ENCODE measurements around the gene DPF3.

DPF3 gene

GRCh38 chr14:72863216-72864006 is 30.5 kb downstream of the DPF3 start:
- TF ChIP-seq CTCF (IDR thresholded peaks at IDR 0.05; ENCODE audit: low read depth, low read length, missing control alignments) = no peak

DNA sequence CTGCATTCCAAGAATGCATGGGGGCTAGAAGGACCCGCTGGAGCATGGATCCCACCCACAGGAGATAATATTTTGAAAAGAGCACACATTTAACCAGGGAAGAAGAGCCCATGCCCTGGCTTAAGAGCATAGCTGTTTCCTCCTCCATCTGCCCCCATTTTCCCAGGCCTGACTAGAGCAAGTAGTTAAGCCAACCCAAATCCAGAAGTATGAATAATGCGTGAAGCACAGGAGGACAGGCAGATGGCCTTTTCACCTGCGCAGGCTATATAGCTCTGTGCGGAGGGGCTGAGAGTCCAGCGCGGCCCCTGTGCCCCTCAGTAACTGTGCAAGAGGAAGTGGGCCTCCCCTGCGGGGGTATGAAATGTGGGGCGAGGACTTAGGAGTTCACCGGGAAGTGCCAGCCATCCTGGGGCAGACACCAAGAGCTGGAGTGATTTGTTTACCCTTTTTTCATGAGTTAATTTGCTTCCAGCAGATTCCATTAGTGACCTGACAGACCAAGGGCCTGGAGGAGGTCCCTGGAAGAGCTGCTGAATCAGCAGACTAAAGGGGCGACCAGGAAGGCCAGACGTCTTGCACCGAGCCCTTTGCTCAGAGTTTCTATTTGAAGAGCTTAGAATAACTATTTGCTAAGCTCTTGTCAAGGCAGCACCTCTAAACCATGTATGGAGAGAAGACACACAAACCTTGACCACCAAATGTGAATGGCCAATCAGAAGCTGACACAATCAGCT is 37.2 kb downstream of the DPF3 start:
- TF ChIP-seq CTCF (IDR thresholded peaks at IDR 0.05; ENCODE audit: low read depth, low read length, missing control alignments) = no peak
- H3K4me3 ChIP-seq (ENCODE audit: low read depth, low read length) = no peak overlapping the region
- DNase-seq (ENCODE audit: low read depth) = no peak

More at GRCh38 chr14:72863216-72864006, 30.5 kb downstream of the DPF3 start:
- DNase-seq (ENCODE audit: low read depth) = peak; percentile 34
- no peak overlapping the region for H3K4me3 ChIP-seq (ENCODE audit: low read depth, low read length)

DNA sequence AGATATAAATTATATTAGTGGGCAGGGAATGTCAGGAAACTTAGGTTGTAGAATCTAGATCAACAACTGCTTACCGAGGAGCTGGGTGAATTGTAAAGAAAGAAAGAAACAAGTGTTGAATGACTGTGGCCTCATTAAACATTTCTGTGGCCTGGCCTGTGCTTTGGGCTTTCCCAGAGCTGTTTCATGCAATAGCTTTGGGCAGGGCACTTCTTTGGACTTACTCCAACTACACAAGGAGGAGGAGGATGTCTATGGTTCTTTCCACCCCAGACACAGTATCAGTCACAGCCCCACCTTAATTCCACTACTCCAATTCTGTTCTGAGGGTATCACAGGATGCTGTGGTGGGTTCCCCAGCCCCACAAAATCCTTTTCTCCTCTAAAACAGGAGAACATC is 38.0 kb downstream of the DPF3 start:
- no peak overlapping the region for H3K4me3 ChIP-seq (ENCODE audit: low read depth, low read length)
- no peak for DNase-seq (ENCODE audit: low read depth)
- no peak for TF ChIP-seq CTCF (IDR thresholded peaks at IDR 0.05; ENCODE audit: low read depth, low read length, missing control alignments)

DNA sequence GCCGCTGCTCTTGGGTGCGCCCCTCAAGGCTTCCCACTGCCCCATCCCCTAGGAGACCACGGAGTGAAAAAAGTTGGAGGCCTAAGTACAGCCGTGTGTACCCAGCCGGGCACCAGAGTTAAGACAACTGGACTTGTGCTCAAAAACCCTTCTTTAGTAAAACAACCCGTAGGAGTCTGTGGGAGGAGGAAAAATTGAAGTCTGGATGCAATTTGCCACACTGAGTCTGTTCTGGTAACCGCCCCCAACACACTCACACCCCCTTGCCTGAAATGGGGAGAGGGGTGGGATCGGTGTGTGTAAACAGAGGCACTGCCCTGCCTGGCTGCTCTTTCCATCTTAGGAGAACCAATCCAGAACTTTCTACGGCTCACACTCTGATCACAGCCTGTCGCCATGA is 41.7 kb downstream of the DPF3 start:
- DNase-seq (ENCODE audit: low read depth) = no peak
- no peak for TF ChIP-seq CTCF (IDR thresholded peaks at IDR 0.05; ENCODE audit: low read depth, low read length, missing control alignments)
- no peak overlapping the region for H3K4me3 ChIP-seq (ENCODE audit: low read depth, low read length)

- H3K4me3 ChIP-seq (ENCODE audit: low read depth, low read length) = no peak overlapping the region
- TF ChIP-seq CTCF (IDR thresholded peaks at IDR 0.05; ENCODE audit: low read depth, low read length, missing control alignments) = no peak
- no peak for DNase-seq (ENCODE audit: low read depth)
Measured at GRCh38 chr14:72851635-72852034, 42.3 kb downstream of the DPF3 start.

DNA sequence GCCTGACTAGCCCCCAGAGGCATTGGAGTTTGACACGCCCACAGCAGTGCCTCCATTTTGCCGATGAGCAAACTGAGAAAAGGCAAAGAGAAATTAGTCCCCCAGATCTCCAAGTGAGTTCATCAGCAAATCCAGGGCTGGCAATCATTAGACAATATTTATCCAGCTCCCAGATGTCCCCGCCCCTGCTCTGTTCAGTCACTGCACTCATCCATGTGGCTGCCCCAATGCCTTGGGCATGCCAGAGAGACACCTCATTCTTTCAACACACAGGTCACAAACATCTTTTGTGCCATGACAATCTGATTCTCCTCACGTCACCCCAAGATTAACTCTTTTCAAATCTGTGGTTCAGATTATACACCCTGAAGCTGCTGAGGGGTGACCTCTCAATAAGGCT is 43.5 kb downstream of the DPF3 start:
- no peak overlapping the region for H3K4me3 ChIP-seq (ENCODE audit: low read depth, low read length)
- TF ChIP-seq CTCF (IDR thresholded peaks at IDR 0.05; ENCODE audit: low read depth, low read length, missing control alignments) = no peak
- no peak for DNase-seq (ENCODE audit: low read depth)

All from GM12864 (cell line).